GM18870 (cell line): ENCODE data around the gene PRDM2.

Source experiments
- ATAC-seq: cut with Tn5 transposase; IDR thresholded peaks from one replicate; pipeline ENCODE4 v1.9.1; 2021; ENCODE audit warnings: moderate library complexity; ENCODE audit not compliant: unreplicated experiment

PRDM2 gene

DNA sequence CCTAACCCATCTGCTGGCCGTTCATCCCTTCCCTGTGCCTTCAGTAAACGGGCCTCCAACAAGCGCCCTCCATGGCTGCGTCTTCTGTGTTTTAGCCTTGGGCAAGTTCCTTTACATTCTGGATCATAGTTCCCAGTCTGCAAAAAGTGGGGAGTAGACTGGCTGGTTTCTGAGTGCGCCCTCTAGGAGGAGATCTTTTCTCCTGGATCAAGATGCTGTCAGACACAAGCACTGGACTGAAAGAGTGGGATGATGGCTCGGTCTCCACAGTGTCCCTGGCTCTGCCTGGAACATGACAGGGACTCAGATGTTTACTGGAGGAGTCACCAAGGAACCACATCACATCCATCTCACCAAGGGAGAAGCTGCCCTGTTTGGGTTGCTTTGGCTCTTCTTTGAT is 88.8 kb downstream of the PRDM2 start:
- ATAC-seq = no peak

DNA sequence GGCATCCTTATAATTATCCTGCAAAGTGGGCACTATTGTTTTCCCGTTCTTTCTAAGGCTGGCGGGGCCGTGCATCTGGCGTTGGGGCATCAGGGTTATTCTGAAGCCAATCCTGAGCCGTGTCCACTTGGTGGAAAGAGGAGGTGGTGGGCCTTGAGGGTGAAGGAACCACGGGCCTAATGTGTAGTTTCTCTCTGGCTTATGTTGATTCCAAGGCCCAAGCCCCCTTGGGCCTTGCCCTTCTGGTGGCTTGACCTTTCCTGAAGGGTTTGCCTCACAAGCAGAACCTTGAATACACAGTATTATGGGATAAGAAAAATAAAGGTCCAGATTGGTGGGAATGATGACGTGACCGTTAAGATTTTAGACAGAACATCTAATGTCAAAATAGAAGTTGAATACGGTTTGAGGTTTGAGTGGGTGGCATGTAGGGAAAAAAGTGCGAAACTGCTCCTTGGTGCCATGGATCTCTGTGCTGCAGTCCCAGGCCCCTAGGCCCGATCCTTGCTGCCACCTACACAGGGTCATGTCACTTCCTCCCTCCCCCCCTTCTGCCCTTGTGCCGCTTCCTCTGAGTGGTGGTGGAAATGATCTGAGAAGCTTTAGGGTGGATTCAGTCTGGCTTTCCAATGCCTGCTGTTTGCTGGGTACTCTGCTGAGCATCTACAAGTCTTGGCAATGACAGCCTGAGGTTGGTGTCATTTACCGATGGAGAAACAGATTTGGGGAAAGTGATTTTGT is 90.5 kb downstream of the PRDM2 start:
- ATAC-seq = no peak

DNA sequence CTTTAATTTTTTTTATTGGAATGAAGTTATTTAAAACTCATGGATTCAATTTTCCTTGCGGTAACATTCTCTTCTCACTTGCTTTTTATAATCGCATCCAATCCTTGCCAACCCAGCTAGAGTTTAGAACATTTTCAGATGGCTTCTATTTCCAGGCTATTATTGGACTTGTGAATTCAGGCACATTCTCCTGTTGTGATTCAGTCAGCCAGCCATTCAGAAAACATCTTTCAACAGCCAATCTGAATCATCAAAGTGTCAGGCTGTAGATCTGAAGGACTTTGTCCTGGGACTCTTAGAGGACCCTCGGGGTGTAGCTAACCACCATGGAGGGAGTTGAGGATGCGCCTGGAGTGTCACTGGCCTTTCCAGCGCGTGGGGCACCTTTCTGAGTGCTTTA is 92.4 kb downstream of the PRDM2 start:
- no peak for ATAC-seq

DNA sequence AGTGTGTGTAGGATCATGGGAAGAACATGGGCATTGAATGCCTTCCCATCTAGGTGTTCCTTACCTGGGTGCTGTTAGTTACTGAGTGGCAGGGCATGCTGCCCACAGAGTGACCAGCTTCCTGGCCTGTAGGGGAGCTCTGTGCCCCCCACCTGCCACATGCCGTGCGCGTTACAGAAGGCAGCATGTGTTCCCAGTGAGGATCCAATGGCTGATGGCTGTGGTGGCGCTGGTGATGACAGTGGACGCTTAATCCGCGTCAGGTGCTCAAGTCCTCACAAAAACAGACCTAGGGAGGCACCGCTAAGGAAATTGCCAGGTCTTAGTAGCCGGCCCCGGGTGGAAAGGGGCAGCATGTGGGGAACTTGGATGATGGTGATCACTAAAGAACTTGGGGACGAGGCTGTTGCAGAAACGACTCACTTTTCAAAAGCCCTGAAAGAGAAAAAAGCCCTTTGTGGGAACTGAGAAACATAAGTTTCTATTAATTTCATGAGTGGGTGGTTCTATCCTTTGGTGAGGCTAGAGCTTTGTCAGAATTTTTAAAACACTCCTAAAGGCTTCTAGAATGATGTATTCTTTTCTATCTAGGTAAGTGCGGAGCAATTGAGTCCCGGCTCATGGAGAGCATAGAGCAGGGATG is 93.2 kb downstream of the PRDM2 start:
- ATAC-seq = no peak

DNA sequence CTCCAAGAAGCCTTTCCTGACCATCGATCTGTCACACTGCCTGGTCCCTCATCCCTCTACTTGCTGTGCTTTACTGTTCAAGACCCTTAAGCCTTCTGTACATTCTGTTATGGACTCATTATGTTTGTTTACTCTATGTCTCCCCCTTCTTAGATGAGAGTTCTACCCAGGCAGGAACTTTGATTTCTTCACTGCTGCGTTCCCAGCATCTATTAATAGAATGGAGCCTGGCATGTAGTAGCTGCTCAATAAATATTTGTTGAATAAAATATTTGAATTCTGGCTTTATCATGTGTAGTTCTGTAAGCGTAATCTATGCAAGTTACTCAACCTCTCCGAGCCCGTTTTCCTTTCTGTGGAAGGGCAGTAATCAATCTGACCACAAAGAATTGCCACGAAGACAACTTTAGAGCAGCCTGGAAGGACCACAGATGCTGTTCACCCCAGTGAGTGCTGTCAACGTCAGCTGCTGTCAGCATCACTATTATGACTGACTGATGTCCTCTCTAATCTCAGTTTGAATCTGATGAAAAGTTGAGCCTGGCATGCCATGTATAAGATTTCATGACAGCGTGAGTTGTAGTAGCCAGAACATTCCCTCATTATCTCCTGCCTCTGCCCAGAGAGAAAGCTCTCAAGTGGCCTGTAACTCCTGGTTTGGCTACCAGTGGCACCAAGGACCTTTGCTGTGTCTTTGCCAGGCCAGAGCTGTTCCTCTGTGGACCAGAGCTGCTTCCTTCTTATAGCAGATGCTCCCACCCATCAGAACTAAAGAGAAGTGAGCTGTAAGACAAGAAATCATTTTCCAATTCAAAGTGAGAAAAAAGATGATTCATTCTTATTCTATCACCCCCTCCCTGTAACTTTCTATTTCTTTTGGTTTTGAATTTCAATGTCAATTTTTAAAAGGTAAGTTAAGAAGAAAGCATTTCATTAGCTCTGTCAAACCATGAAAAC is 94.5 kb downstream of the PRDM2 start:
- no peak for ATAC-seq

DNA sequence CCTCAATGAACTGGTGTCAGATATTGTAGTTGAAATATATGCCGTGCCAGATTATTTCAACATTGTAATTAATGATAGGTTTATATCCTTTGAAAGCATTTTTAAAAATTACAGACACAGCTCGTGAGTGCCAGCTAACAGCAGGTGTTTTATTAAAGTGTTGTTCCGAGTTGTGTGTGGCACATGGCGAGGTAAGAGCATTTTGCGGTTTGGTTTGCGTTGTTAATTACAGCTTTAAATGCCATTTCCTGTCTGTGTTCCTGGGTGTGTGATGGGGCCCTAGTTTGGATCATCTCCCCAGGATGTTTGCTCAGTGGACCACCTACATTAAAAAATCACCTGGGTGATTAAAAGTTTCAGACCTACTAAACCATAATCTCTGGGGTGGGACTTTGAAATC is 97.4 kb downstream of the PRDM2 start:
- ATAC-seq = no peak

DNA sequence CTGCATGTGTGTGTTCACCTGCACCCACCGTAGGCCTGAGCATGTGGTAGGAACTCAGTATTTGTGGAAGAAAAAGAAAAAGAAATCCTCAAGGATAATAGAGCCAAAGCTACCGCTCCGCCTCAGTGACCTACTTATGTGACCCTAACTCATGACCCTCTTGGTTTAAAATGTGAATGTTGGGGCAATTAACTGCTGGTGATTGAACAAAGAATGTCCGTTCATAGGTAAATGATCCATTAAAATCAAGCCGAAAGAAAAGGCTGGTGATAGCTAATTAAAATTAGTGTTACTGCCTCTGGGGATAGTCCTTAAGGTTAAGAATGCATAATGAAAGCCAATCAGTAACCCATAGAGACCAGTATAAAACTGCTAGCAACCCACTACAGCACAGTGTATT is 98.1 kb downstream of the PRDM2 start:
- no peak for ATAC-seq

DNA sequence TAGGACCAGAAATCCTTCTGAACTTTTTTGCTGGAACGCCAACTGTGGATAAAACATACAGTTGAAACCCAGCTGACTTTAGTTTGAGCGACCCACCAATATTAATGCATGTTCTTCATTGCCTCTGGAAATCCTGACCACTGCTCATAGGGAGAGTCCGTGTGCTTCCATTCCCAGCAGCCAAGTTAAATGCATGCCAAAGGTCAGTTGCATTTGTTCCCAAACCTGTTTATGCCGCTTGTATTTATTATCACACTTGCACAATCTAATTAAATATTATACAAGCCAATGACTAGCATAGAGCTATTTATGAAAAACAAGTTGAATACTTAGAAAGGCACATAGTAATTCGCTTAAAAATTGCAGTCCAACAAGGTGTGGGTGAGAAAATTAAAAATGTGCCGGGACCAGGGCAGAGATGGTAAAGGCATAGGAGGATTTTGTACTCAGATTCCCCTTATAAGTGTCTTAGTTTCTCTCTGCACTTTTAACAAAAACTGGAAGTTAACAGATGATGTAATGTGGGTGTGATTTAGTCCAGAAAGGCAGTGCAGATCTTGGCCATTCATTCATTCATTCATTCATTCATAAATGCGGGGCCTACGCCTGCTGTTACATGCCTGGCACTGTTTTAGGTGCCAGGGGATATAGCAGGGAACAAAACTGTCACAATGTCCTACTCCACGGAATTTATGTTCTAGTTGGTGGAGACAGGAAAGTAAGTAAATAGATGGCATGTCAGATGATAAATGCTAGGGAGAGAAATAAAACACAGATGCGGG is 99.7 kb downstream of the PRDM2 start:
- ATAC-seq = no peak

DNA sequence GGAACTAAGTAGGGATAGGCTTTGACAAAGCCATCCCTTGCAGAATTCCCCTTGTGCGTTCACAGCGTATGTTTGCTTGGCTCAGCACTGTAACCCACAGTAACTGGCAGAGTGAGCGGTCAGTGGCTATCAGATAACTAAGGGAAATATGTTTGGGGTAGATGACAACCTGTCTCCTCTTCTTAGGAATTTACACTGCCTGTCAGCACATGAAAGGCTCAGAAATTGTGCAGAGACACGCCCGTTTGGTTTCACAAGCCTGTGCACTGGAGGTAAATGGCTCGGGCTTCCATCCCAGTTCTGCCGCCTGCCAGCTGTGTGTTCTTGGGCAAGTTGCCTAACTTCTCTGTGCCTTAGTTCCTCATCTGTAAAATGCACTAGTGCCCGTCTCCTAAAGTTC is 101.2 kb downstream of the PRDM2 start:
- no peak for ATAC-seq

DNA sequence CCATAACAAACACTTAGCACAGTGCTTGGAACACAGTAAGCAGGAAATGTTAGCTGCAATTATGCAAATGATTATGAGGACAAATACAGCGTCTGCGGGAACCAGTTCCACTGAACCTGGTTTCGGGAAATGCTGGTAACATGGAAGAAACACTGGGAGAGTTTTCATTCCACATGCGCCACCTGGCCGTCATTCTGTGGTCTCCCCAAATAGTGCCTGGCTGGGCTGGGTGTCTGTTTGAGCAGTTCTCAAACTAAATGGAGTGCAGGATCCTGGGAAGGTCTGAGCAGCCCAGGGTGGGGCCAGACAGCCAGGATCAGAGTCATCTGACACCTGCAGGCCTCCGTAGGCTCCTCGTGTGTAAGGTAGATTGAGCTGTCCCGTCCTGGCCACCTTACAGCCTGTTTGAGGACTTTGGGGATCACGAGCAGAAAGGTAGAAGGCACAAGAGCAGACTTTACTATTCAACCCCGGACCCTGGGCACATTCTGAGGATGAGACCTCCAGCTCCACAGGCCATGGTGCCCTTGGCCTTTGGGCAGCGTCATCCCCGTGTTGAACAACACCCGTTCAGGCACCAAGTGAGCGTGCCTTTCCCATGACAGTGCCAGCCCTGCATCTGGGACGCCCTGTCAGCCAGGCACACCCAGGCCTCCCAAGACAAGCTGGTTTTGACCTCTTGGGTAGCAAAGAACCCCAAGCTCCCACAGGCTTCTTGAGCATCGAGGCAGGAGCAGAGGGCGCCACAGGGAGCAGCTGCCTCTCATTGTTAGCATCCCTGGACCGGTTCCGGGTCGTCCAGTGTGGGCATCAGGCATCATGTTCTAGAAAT is 101.9 kb downstream of the PRDM2 start:
- ATAC-seq = no peak

DNA sequence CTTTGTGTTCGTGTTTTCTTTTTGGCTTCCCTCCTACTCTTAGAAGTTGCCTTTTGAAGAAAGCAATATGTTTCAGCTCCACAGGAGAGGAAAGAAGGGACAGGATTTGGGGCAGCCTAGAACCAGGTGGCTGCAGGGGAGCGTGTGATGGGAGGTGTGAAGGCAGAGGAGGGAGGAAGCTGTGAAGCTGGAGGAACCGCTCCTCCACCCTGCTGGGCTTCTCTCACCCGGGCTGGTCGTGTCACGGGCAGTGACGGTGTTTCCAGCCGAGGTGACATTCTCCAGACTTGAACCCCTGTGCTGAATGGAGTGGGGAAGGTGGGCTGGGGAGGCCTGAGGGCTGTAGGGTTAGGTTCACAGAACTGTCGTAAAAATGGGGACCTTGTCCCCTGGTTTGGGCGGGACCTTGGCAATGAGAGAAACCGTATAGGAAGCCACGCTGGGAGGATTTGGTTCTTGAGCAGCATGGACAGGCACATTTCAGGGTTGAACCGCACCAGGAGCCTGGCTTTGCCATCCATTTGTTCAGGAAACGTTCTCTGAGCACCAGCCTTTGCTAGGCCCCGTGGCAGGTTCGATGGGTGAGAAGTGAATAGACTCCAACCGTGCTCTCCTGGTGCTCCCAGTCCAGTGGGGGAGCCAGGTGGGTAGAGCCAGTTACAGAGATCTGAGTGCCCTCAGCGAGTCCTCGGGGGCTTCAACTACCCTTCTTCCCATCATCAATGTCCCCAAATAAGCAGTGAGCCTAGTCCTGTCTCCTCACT is 103.0 kb downstream of the PRDM2 start:
- ATAC-seq = no peak

DNA sequence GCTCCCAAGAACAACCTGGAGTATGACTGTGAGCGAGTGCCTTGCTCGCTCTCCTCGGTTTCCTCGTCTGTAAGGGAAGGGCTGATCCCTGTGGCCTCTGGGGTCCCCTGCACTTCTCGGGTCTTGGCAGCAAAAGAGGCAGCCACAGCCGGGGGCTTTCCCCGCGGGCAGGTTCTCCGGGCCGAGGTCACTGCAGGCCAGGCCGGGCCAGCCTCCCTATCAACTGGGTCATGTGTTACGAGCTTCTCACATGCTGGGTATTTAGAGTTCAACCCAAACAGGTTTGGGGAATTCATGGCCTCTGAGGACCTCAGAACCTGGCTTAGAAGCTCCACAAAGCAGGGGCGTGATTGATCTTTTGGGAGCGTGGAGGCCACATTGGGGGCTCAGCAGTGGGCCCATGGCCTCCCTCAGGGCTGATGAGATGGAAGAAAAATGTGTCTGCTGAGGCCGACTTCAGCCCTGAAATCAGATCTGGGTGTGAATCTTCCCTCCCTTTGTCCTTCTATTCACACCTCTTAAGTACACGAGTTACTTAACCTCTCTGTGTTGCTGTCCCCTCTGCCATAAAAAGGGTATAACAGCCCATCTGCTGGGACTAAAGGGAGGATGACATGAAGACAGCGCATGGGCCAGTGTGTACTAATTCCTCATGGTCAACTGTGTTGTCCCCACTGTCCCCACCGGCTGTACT is 103.7 kb downstream of the PRDM2 start:
- ATAC-seq = no peak

DNA sequence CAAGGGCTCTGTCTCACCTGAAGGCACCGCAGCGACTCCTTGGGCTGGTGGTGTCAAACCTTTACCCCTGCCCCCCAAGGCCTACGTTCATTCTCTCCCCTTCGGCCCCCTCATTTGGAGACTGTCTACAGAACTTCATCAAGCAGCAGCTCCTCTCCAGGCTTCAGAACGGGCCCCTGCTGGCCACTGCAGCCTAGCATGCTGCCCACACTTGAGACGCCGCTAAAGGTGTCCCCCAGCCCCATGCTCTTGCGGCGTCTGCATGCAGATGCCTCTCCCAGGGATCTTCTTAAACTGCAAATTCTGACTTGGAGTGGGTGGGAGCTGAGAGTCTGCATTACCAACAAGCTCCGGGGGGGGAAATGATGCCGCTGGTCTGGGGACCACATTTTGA is 104.2 kb downstream of the PRDM2 start:
- ATAC-seq = no peak

DNA sequence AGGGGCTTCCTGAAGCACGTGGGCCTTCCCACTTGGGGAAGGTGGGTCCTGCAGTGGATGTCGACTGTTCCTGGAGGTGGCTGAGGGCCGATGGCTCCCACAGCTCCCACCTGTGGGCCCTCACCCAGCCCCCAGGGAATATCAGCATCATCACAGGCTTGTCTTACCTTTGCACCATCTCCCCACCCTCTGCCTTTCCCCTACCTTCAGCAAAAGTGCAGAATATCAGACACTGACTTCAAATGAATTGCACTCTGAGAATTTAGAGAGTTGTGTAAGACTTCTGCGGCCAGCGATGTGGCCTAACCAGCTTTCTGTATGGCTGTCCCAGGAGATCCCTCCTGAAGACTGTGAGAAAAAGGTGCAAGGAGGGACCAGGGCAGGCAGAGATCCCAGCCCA is 105.4 kb downstream of the PRDM2 start:
- ATAC-seq = no peak

DNA sequence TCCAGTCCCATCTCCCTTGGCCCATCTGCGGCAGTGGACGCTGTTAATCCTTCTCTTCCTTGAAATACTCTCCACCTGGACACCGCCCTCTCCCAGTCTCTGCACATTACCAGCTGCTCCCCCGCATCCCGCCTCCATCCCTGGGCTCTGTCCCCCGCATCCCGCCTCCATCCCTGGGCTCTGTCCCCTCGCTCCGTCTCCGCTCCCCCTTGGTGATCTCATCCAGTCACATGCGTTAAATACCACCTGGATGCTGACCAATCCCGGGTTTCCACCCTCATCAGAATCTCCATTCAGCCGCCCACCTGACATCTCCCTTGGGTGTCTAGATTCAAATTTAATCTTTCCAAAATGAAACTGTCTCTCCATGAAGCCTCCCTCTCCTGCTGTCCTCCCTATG is 106.1 kb downstream of the PRDM2 start:
- ATAC-seq = no peak

DNA sequence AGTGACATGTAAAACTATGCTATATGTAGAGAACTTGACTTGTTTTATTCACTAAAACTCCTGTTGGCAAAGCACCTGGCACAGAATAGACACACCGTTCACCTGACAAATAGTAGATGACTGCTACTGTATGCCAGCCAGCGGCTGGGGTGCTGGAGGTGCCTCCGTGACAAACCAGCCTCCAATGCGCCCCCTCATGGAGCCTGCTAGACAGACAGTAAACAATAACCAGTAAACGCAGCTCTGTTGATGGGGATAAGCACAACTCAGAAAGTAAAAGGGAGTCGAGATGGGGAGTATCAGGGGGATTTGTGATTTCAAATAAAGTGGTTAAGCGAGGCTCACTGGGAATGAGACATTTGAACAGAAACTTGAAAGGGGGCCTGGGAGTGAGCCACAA is 107.2 kb downstream of the PRDM2 start:
- no peak for ATAC-seq

DNA sequence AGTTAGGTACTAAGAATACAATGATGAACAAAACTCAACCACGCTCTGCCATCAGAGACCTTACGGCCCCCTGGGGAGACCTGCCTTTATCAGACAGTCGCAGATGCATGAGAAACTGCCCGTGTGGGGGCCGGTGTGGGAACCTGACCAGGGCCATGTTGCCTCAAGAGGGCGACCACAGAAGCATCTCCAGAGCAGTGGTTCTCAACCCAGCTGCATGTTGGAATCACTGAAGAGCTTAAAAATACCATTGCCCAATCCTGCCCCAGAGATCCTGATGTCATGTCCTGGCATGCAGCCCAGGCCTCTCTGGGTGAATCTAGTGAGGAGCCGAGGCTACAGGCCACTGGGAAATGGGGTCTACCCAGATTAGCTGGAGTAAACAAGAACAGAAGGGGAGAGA is 108.7 kb downstream of the PRDM2 start:
- ATAC-seq = no peak

DNA sequence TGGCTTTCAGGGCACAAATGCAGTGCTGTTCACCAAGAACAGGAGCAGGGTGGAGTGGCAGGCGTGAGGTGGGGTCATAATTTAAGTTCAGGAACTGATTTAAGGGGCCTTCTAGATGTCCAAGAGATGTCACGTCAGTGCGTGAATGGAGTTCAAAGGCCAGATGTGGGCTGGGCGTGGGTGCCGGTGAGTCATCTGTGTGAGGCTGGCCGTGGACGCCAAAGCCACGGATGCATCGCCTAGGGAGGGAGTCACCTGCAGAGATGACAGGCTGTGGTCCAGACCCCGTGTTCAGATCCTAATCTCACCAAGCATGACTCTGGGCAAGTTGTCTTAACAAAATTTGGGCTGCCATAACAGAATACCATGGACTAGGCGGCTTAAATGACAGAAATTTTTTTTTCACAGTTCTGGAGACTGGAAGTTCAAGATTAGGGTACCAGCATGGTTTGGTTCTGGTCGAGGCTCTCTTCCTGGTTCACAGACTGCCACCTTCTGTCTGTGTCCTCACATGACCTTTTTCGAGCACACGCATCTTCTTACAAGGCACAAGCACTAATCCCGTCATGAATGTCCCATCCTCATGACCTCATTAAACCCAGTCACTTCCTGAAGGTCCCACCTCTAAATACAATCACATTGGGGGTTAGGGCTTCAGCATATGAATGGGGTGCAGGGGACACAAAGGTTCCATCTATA is 109.6 kb downstream of the PRDM2 start:
- no peak for ATAC-seq
